ENCODE data around the gene LRMDA. TPM values are rescaled to one million over a fixed set of nuclear protein-coding genes. Genes with fewer than 3 reads are reported as not detected.

Gene LRMDA
- total and polyA plus RNA-seq, 2 of the 4 experiments (the other 2 are of a cell fraction), result 0.07 TPM; not detected in 1

DNA sequence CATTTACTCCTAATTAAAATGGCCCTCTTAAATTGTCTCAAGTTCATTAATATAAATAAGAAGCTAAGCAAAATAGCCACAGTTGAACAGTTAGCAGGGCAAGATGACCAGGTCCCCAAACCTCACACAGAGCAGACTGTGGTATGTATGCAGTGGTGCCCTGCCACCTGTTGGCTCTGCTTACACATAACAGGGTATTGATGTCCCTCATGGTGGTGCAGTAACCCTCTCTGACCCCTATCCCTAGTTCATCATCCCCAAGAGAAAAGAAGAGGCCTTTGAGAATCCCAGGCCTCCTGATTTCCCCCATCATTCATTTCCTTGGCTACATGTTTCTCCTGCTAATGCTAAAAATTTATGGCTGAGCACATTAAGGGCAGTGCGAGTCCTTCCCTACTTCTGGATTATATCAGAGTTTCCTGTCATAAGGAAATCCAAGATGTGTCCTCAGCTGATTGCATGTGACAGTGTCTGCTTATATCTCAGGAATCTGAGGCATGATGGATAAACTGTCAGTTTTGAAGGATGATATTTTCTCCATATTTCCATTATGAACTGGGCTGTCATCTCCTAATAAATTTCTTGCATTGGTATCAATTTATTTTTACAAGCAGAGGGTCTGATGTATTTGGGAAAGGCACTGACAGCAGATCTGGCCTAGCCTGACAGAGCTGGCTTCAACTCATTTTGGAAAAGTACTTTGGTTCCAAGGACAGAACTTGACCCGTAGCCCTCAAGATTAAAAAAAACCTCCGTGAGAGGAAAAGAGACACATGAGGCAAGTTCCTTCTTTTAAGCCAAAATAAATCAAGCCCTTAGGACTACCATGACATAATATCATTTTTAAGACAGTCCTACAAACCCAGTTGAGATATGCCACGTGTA is 880.6 kb downstream of the LRMDA start:
- no peak overlapping the region for H4K8ac ChIP-seq (ENCODE audit: low read depth in 2 of 2, low read length in 2 of 2)
- no peak for TF ChIP-seq BHLHE40 (IDR thresholded peaks at IDR 0.05; ENCODE audit: low read depth, low read length)
- no peak for TF ChIP-seq USF2 (IDR thresholded peaks at IDR 0.05; ENCODE audit: low read depth, low read length)
- TF ChIP-seq SMC3 (IDR thresholded peaks at IDR 0.05; ENCODE audit: low read depth, low read length), result peak; percentile 6; the same call in 1 of the 2 replicates
- peak; percentile 20; the same call in 1 of the 2 replicates for TF ChIP-seq RAD21 (IDR thresholded peaks at IDR 0.05; ENCODE audit: low read length)
- TF ChIP-seq POLR2A (IDR thresholded peaks at IDR 0.05; ENCODE audit: low read depth, low read length), result no peak
- peak; percentile 33; the same call in 1 of the 2 replicates for TF ChIP-seq CTCF (conservative IDR thresholded peaks at IDR 0.05; ENCODE audit: low read depth, low read length)
- no peak for TF ChIP-seq FOS (IDR thresholded peaks at IDR 0.05; ENCODE audit: low read depth, low read length)
- TF ChIP-seq MAZ (IDR thresholded peaks at IDR 0.05; ENCODE audit: borderline replicate concordance, low read depth, low read length), result no peak
- TF ChIP-seq, protein P1, sequence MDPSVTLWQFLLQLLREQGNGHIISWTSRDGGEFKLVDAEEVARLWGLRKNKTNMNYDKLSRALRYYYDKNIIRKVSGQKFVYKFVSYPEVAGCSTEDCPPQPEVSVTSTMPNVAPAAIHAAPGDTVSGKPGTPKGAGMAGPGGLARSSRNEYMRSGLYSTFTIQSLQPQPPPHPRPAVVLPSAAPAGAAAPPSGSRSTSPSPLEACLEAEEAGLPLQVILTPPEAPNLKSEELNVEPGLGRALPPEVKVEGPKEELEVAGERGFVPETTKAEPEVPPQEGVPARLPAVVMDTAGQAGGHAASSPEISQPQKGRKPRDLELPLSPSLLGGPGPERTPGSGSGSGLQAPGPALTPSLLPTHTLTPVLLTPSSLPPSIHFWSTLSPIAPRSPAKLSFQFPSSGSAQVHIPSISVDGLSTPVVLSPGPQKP (IDR thresholded peaks at IDR 0.05; ENCODE audit: borderline replicate concordance, low read depth, low read length), result no peak
- no peak for TF ChIP-seq RFX5 (IDR thresholded peaks at IDR 0.05; ENCODE audit: low read depth, low read length)
- no peak for TF ChIP-seq RCOR1 (IDR thresholded peaks at IDR 0.05; ENCODE audit: insufficient replicate concordance, low read length)
- no peak for TF ChIP-seq MAFK (IDR thresholded peaks at IDR 0.05; ENCODE audit: low read depth, low read length)
- H2AFZ ChIP-seq (replicated peaks; ENCODE audit: low read length, poor library complexity), result no peak overlapping the region
- H4K5ac ChIP-seq (ENCODE audit: low read depth, low read length), result no peak overlapping the region
- no peak overlapping the region for H3K4ac ChIP-seq (ENCODE audit: low read depth, low read length)
- no peak overlapping the region; the same call in 1 of the 2 replicates for H4K91ac ChIP-seq (ENCODE audit: insufficient read depth, low read depth, low read length)
- H2AK5ac ChIP-seq (ENCODE audit: low read depth, low read length), result no peak overlapping the region
- no peak overlapping the region for H2AK9ac ChIP-seq (replicated peaks; ENCODE audit: low read depth, low read length, poor library complexity)
- H3K56ac ChIP-seq (ENCODE audit: extremely low read depth, insufficient read depth, low read length), result no peak overlapping the region
- H2BK20ac ChIP-seq (ENCODE audit: low read depth, low read length), result peak overlapping the region; percentile 44
- no peak overlapping the region for H3K14ac ChIP-seq (replicated peaks; ENCODE audit: low read depth, low read length)
- no peak overlapping the region for H2BK120ac ChIP-seq (ENCODE audit: low read depth, low read length)
- no peaks in the 10 kb centered on the region for H3K79me1 ChIP-seq (ENCODE audit: low read depth in 1 of 2, low read length in 2 of 2)
- CTCF ChIA-PET, result interaction anchor here (0.6 kb wide), 3 partner anchors 14 to 315 kb away, joined by 3 to 7 read pairs (median 3); no protein-coding TSS in a partner anchor
- no TSS peak for BruUV-seq (replicated peaks)
- POLR2A ChIA-PET (ENCODE audit: unreplicated experiment), result no interaction called here
- no peak overlapping the region for H3K27ac ChIP-seq (ENCODE audit: insufficient read depth, low read length)
- in situ Hi-C loops (cut with MboI; ENCODE audit: low sequenced_read_pairs), result no loop called here
- no peak overlapping the region for H2BK5ac ChIP-seq (ENCODE audit: low read depth, low read length, poor library complexity, severe bottlenecking)
- no peak overlapping the region for H3K9ac ChIP-seq (ENCODE audit: low read depth, low read length)
- dilution Hi-C loops (cut with HindIII; ENCODE audit: low sequenced_read_pairs, unreplicated experiment), result no loop called here
- H3K18ac ChIP-seq (ENCODE audit: low read depth, low read length), result no peak overlapping the region
- DNase-seq (no peak), ATAC-seq (ENCODE audit: low read depth) (peak; percentile 52)
- peaks cover 6% of the 10 kb centered on the region for H3K9me3 ChIP-seq (ENCODE audit: control insufficient read depth, insufficient read depth, low read length)
- H3K23ac ChIP-seq (ENCODE audit: low read depth, low read length), result no peak overlapping the region
- no peaks in the 10 kb centered on the region for H3K9me1 ChIP-seq (ENCODE audit: insufficient read depth, low read length)
- H2BK15ac ChIP-seq (ENCODE audit: low read depth, low read length), result no peak overlapping the region; the same call in 2 of the 3 replicates
- 0 out of 2 replicates have a peak, but pooled peaks cover 2% of the 10 kb centered on the region for H3K27me3 ChIP-seq (ENCODE audit: control insufficient read depth, insufficient read depth, low read length)
- H3K4me2 ChIP-seq (ENCODE audit: low read depth, low read length), result no peak overlapping the region
- no peaks in the 10 kb centered on the region for H3K36me3 ChIP-seq (ENCODE audit: control insufficient read depth, insufficient read depth, low read length)
- H3K4me1 ChIP-seq (ENCODE audit: control insufficient read depth, insufficient read depth, low read length), result peaks cover 7% of the 10 kb centered on the region
- no peak overlapping the region for H3K4me3 ChIP-seq (ENCODE audit: insufficient read depth, low read depth, low read length)
- H4K20me1 ChIP-seq (ENCODE audit: insufficient read depth, low read length), result no peaks in the 10 kb centered on the region
- WGBS, 2 experiments (ENCODE audit: extremely low coverage in 2 of 2, insufficient read length in 1 of 2), result no CpG with 5 or more reads among the region's 4 CpGs
- intact Hi-C loops (cut with micrococcal nuclease), result loop anchor here (2.0 to 5.0 kb wide), 2 partner anchors 675 to 911 kb away; partner anchors contain the start of gene ZNF503

All from IMR-90 (cell line).